Activated CD4-positive, CD25-positive, alpha-beta regulatory T cell treated with anti-CD3 and anti-CD28 coated beads, Interleukin-2, amount 50 U/mL, for 24 hours (primary cell): Measurements from ENCODE around the gene DENND1A.
"Not testable (repeated sequence)": the region's sequence is repeated elsewhere in the genome, so short reads cannot be mapped to it uniquely, and the experiment has no call there.

Source experiments
- ATAC-seq, 2 donors: fragments of 150-1000 bp; cut with Tn5 transposase; one replicate each; pipeline ENCODE4 v1.10.0; 2021; ENCODE audit warnings: mild to moderate bottlenecking in 1 of 2, moderate library complexity in 1 of 2

Gene DENND1A

GRCh38 chr9:123398938-123399337 lies 531.0 kb downstream of the DENND1A start:
- ATAC-seq, result not testable (repeated sequence)

DNA sequence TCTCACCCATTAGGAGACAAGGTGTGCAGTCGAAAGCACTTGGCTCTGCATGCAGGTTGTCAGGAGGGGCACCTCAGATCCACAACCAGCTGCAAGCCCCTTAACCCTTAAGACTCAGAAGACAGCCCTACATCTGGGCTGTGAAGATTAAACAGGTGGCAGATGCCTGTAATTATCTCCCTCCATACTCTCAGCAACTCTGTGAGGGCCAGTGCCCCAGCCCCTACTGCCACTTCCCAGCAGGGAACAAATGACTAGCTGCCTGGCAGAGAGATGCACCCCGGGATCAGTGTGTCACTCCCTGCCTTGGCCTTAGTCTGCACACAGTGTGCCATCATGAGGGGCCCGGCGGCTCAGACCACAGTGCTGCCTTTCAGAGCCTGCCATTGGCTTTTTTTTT lies 532.0 kb downstream of the DENND1A start:
- no peak for ATAC-seq

GRCh38 chr9:123395689-123396511 lies 534.0 kb downstream of the DENND1A start:
- no peak for ATAC-seq

DNA sequence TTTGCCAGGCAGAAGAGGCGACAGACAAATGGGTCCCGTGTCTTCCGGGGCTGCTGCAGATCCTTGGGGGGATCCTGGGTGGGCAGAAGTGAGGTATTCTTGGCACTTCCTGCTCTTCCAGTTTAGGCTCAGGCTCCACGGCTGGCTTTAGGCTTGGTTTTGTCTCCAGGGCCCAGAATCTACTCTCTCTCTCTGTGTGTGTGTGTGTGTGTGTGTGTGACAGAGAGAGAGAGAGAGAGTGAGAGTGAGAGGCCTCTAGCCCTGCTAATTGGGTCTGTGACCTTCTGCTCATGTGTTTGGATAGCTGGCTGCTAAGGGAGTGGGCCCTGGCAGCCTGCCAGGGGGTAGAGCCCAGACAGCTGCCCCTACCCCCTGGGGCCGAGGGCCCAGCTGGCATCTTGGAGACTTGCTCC lies 534.6 kb downstream of the DENND1A start:
- ATAC-seq, result no peak

DNA sequence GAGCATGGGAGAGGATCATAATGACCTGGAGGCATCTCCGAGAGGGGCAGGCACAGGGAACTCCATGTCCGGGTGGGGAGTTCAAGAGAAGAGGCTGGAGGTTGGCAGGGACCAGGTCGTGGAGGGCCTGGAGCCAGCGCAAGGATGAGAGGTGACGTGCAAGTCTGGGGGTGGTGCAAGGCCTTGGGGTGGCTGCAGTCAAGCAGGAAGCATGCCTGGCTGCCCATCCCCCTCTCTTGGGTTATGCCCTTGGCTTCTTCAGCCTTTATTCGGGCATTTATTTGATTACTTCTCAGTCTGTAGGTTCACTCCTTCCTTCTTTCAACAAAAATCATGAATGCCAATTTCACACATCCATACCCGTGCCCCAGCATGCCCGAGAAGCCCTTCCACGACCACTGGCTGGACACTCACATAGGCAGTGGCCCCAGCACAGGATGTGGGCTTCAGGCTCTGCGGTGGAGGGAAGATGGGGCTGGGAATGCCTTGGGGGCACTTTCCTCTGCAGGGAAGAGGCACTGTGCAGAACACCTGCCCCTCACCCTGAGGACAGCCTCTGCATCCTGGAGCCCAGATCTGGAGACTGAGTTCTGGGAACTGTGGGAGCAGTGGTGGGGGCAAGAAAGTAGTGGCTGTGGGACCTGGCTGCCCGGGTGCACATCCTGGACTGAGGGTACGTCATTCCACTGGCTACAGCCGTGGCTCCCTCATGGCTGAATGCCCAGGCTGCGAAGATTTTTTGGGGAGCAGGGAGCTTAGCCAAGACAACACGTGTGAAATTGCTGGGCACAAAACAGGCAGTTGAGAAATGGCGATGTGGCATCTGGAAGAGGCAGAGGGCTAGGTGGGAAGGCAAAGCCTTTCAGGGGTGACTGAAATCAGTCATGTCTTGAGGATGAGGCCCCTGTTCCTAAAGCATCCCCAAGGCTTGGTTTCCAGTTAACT lies 535.4 kb downstream of the DENND1A start:
- ATAC-seq, result no peak

DNA sequence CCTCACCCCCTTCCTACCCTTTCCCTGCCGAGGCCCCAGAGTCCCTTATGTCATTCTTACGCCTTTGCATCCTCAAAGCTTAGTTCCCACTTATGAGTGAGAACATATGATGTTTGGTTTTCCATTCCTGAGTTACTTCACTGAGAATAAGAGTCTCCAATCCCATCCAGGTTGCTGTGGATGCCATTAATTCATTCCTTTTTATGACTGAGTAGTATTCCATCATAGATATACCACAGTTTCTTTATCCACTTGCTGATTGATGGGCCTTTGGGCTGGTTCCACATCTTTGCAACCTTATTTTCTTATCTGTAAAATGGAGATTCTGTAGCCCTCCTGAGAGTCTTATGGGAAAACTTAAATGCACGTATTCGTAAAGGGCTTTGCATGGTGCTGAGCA lies 537.1 kb downstream of the DENND1A start:
- no peak for ATAC-seq

- ATAC-seq, result no peak
Observed at GRCh38 chr9:123391946-123392345, 538.0 kb downstream of the DENND1A start.

- ATAC-seq, result no peak
Observed at GRCh38 chr9:123391233-123391632, 538.7 kb downstream of the DENND1A start.

GRCh38 chr9:123390337-123391135 lies 539.4 kb downstream of the DENND1A start:
- ATAC-seq, result no peak

- no peak for ATAC-seq
Observed at GRCh38 chr9:123389698-123390097, 540.2 kb downstream of the DENND1A start.

GRCh38 chr9:123389070-123389469 lies 540.9 kb downstream of the DENND1A start:
- no peak for ATAC-seq

DNA sequence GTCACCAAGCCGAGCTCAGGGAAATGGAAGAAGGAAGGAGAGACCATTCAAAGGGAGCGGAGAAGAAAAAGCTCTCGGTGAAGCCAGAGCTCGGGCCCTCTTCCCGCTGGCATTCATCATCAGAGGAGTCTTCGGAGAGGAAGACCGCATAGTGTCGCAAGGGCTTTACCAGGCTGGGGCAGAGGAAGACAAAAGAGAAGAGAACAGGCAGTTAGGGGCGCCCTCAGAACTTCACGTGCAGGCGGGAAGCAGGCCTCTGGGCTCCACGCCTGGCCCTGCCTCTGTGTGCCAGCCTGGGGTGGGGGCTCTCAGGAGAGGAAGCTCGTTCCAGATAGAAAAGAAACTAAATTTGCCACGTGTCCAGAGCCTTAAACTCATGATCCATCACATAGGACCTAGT lies 542.2 kb downstream of the DENND1A start:
- no peak for ATAC-seq

DNA sequence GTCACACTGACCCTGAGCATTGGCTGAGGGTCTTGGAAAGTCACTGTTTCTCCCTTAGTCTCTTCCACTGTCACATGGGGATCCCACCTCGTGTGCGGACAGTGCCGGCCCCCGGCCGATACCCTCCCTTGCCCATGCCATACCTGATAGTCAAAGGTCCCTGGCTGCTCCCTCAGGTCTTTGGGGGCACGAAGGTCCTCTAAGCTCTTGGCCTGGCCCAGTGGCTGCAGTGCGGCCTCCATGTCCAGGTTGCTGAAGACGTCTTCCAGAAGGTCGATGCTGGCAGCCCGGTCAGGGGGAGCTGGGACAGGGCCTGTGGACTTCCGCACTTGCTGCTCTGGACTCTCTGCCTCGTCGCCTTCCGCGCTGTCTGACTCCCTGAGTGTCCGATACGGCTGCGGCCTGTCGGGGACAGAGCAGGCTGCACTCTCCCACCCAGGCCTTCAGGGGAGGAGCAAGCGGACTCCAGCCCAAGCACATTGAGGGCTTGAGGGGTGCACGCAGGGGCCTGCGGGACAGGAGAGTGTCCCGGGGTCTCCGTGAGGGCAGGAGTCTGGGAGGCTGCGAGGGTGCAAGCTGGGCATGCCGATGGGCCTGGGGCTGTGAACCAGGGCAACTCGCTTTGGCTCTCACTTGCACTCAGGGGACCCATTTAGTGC lies 546.3 kb downstream of the DENND1A start:
- ATAC-seq, result no peak

- ATAC-seq, result no peak
Observed at GRCh38 chr9:123382653-123383511, 547.0 kb downstream of the DENND1A start.

GRCh38 chr9:123380852-123381705 lies 548.8 kb downstream of the DENND1A start:
- no peak for ATAC-seq

DNA sequence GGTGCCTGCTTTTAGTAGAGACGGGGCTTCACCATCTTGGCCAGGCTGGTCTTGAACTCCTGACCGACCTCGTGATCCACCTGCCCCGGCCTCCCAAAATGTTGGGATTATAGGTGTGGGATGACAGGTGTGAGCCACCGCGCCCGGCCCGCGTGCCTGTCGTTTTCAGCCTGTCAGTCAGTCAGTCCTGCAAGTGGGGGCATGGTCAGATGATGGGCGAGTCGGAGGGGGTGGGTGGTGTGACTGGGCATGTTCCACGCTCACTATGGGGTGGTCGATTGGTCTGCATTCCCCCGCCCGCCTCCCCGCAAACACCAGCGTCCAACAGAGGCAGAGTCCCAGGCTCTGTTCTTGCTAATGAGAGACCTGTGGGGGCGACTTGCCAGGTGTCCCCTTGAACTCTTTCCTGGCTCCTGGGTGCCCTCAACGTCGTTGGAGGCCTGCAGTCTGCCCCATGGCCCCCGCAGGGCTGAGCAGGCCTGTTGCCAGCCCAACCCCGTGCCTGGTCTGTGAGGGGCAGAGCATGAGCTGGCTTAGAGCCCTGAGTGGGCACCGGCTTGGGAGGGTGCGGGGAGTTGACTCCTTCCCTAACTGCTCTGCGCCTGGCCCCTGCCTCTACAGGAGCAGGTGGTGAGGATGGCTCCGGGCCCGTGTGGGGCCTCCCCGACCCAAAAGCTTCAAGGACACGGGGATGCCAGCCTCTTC lies 550.8 kb downstream of the DENND1A start:
- no peak for ATAC-seq

- no peak for ATAC-seq
Observed at GRCh38 chr9:123378025-123378424, 551.9 kb downstream of the DENND1A start.

DNA sequence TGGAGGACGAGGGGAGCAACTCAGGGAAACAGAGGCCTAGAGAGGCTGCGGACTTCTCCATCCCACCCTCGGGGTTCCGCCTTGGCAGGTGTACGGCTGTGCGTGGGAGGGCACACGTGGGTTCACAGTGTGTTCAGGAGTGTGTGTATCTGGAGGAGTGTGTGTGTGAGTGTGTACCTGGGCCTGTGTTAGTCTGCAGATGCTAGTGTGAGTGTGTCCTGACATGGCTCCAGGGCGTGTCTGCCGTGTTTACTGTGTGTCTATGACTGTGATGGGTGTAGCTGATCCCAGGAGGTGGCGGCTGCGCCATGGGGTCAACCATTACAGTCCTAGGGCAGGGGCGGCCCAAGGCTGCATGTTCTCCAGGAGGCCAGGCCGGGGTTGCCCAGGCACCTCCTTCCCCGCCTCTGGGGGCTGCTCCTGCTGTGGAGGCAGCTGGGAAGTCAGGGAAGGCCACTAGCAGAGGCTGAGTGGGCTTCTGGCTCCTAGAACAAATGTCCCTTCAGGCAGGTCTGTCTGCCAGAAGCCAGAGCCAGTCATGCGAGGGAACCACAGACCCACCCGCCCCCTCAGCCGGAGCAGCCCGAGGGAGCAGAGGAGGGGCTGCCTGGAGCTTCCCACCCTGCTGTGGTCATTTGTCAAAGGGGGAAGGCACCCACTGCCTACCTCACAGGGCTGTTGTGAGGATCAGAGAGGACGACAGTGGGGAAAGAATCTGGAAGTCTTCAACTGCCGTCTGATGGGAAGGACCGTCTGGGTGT lies 552.5 kb downstream of the DENND1A start:
- ATAC-seq, result no peak
